Urinary bladder (tissue), 4 donors: ENCODE measurements around the gene SLC35D1. TPM values are rescaled to one million over a fixed set of nuclear protein-coding genes. Genes with fewer than 3 reads are reported as not detected.

Experiments
- DNase-seq: peaks from one replicate; pipeline ENCODE4 v3.0.0-alpha.2; 2015; ENCODE audit errors: extremely low spot score
- H3K27ac ChIP-seq: one replicate; pipeline ENCODE4 v1.5.1; 2013; ENCODE audit warnings: low read depth, mild to moderate bottlenecking, moderate library complexity
- H3K36me3 ChIP-seq: one replicate; pipeline ENCODE4 v1.6.1; 2013; ENCODE audit warnings: mild to moderate bottlenecking, moderate library complexity; ENCODE audit not compliant: insufficient read depth
- H3K4me1 ChIP-seq: one replicate; pipeline ENCODE4 v1.6.1; 2013; ENCODE audit warnings: mild to moderate bottlenecking, moderate library complexity; ENCODE audit not compliant: insufficient read depth
- H3K4me3 ChIP-seq: one replicate; pipeline ENCODE4 v1.5.1; 2013; ENCODE audit warnings: low read depth, low read length
- WGBS: extraction: QIAGEN DNeasy Blood & Tissue Kit; methylation state at CpG from one replicate; pipeline ENCODE4 v1.1.7; 2013; 5-methylcytosine and 5-hydroxymethylcytosine counted together
- polyA plus RNA-seq: library from polyadenylated mRNA; stranded (reverse); fragments of 200-250 nt; gene quantifications from one replicate; pipeline ENCODE4 v1.2.3, GENCODE V29; 2013
- total RNA-seq: library from RNA; depleted of rRNA; stranded (reverse); fragments of >200 nt; gene quantifications from one replicate; pipeline ENCODE4 v1.2.3, GENCODE V29; 2014
- donor health status: healthy with polysubstance abuse.
- donor health status: healthy.

Gene SLC35D1
- total and polyA plus RNA-seq, 2 donors, result 6.0 to 20.3 TPM

- Histone ChIP-seq H3K4me3 (no peak overlapping the region), H3K4me1 (no peaks in the 10 kb centered on the region), H3K27ac (peak overlapping the region; percentile 23), H3K36me3 (no peaks in the 10 kb centered on the region)
- no peak for DNase-seq
- WGBS, result 75% methylated on average over 2 of the region's 2 CpGs
Observed at GRCh38 chr1:67061266-67061665, 7.3 kb upstream of the SLC35D1 start.

- 52% methylated on average over 2 of the region's 2 CpGs for WGBS
- Histone ChIP-seq H3K27ac (peak overlapping the region; percentile 23), H3K4me1 (no peaks in the 10 kb centered on the region), H3K4me3 (no peak overlapping the region), H3K36me3 (no peaks in the 10 kb centered on the region)
- DNase-seq, result no peak
Observed at GRCh38 chr1:67060811-67061218, 6.9 kb upstream of the SLC35D1 start.

GRCh38 chr1:67059346-67059745 lies 5.4 kb upstream of the SLC35D1 start:
- DNase-seq, result no peak
- Histone ChIP-seq H3K4me1 (no peaks in the 10 kb centered on the region), H3K27ac (no peak overlapping the region), H3K4me3 (no peak overlapping the region), H3K36me3 (no peaks in the 10 kb centered on the region)
- 82% methylated on average over 1 of the region's 1 CpG for WGBS

- Histone ChIP-seq H3K36me3 (no peaks in the 10 kb centered on the region), H3K27ac (no peak overlapping the region)
- 78% methylated on average over 3 of the region's 3 CpGs for WGBS
Observed at GRCh38 chr1:67058761-67059160, 4.8 kb upstream of the SLC35D1 start.

GRCh38 chr1:67058242-67058641 lies 4.3 kb upstream of the SLC35D1 start:
- 96% methylated on average over 1 of the region's 1 CpG for WGBS
- Histone ChIP-seq H3K4me3 (no peak overlapping the region), H3K36me3 (no peaks in the 10 kb centered on the region), H3K4me1 (no peaks in the 10 kb centered on the region), H3K27ac (no peak overlapping the region)
- DNase-seq, result no peak

More at GRCh38 chr1:67058761-67059160, 4.8 kb upstream of the SLC35D1 start:
- DNase-seq, result no peak
- Histone ChIP-seq H3K4me1 (no peaks in the 10 kb centered on the region), H3K4me3 (no peak overlapping the region)

- peak overlapping the region; percentile 97 for H3K27ac ChIP-seq
- peak overlapping the region; percentile 83 for H3K4me3 ChIP-seq
- no peak for DNase-seq
- H3K36me3 ChIP-seq, result no peaks in the 10 kb centered on the region
- H3K4me1 ChIP-seq, result no peaks in the 10 kb centered on the region
- under 1% methylated on average over 34 of the region's 34 CpGs for WGBS
Observed at GRCh38 chr1:67053535-67053784, 488 bp downstream of the SLC35D1 start.

- peak; percentile 59 for DNase-seq
- Histone ChIP-seq H3K4me3 (peak overlapping the region; percentile 83), H3K4me1 (no peaks in the 10 kb centered on the region), H3K36me3 (peaks cover 3% of the 10 kb centered on the region), H3K27ac (peak overlapping the region; percentile 97)
- WGBS, result 2% methylated on average over 25 of the region's 25 CpGs
Observed at GRCh38 chr1:67052741-67053534, 1.0 kb downstream of the SLC35D1 start.

GRCh38 chr1:67051196-67051595 lies 2.8 kb downstream of the SLC35D1 start:
- Histone ChIP-seq H3K4me3 (no peak overlapping the region), H3K4me1 (no peaks in the 10 kb centered on the region), H3K27ac (no peak overlapping the region), H3K36me3 (peaks cover 5% of the 10 kb centered on the region)
- no peak for DNase-seq
- 55% methylated on average over 4 of the region's 4 CpGs for WGBS

- H3K36me3 ChIP-seq, result peaks cover 7% of the 10 kb centered on the region
- H3K4me3 ChIP-seq, result no peak overlapping the region
- WGBS, result 91% methylated on average over 4 of the region's 4 CpGs
- DNase-seq, result no peak
- H3K27ac ChIP-seq, result no peak overlapping the region
- H3K4me1 ChIP-seq, result no peaks in the 10 kb centered on the region
Observed at GRCh38 chr1:67044631-67045270, 9.2 kb downstream of the SLC35D1 start.

GRCh38 chr1:67043366-67043765 lies 10.6 kb downstream of the SLC35D1 start:
- Histone ChIP-seq H3K4me1 (no peaks in the 10 kb centered on the region), H3K4me3 (no peak overlapping the region), H3K36me3 (peaks cover 7% of the 10 kb centered on the region), H3K27ac (no peak overlapping the region)
- 55% methylated on average over 3 of the region's 3 CpGs for WGBS
- DNase-seq, result no peak

- Histone ChIP-seq H3K27ac (no peak overlapping the region), H3K4me3 (no peak overlapping the region), H3K4me1 (no peaks in the 10 kb centered on the region), H3K36me3 (peaks cover 4% of the 10 kb centered on the region)
- WGBS, result 54% methylated on average over 5 of the region's 5 CpGs
- DNase-seq, result no peak
Observed at GRCh38 chr1:67041841-67042503, 12.0 kb downstream of the SLC35D1 start.

GRCh38 chr1:67040405-67040804 lies 13.5 kb downstream of the SLC35D1 start:
- WGBS, result 98% methylated on average over 1 of the region's 1 CpG
- H3K36me3 ChIP-seq, result peaks cover 2% of the 10 kb centered on the region
- DNase-seq, result no peak
- no peak overlapping the region for H3K27ac ChIP-seq
- no peak overlapping the region for H3K4me3 ChIP-seq
- no peaks in the 10 kb centered on the region for H3K4me1 ChIP-seq

GRCh38 chr1:67031859-67032247 lies 22.1 kb downstream of the SLC35D1 start:
- H3K27ac ChIP-seq, result no peak overlapping the region
- WGBS, result 59% methylated on average over 4 of the region's 4 CpGs
- DNase-seq, result no peak
- no peaks in the 10 kb centered on the region for H3K4me1 ChIP-seq
- no peaks in the 10 kb centered on the region for H3K36me3 ChIP-seq
- H3K4me3 ChIP-seq, result no peak overlapping the region
